ENCODE results near the gene RPS6KL1.

The RPS6KL1 gene

GRCh38 chr14:74912111-74912510 is 10.9 kb downstream of the RPS6KL1 start:
- TF ChIP-seq ZNF565 (CRISPR knock-in tag; conservative IDR thresholded peaks at IDR 0.05; ENCODE audit: low read depth) = no peak
- no peak for TF ChIP-seq POU6F1 (CRISPR knock-in tag; IDR thresholded peaks at IDR 0.05; ENCODE audit: borderline replicate concordance, low read depth)
- no peak for TF ChIP-seq PPARA (CRISPR knock-in tag; IDR thresholded peaks at IDR 0.05; ENCODE audit: borderline replicate concordance)
- no peak for TF ChIP-seq TSHZ2 (CRISPR knock-in tag; IDR thresholded peaks at IDR 0.05)
- TF ChIP-seq TCF4 (CRISPR knock-in tag; IDR thresholded peaks at IDR 0.05; ENCODE audit: borderline replicate concordance) = no peak
- TF ChIP-seq ARNTL (CRISPR knock-in tag; IDR thresholded peaks at IDR 0.05; ENCODE audit: borderline replicate concordance, low read depth) = no peak
- no peak for TF ChIP-seq SNAI2 (CRISPR knock-in tag; IDR thresholded peaks at IDR 0.05)
- no peak for TF ChIP-seq GLIS3 (CRISPR knock-in tag; IDR thresholded peaks at IDR 0.05)
- no peak for TF ChIP-seq ESRRG (CRISPR knock-in tag; IDR thresholded peaks at IDR 0.05)
- TF ChIP-seq ZFP3 (CRISPR knock-in tag; IDR thresholded peaks at IDR 0.05) = no peak
- no peak for TF ChIP-seq ZNF8 (CRISPR knock-in tag; IDR thresholded peaks at IDR 0.05)
- no peak for ATAC-seq

- ATAC-seq = no peak
- TF ChIP-seq OSR1 (CRISPR knock-in tag; IDR thresholded peaks at IDR 0.05) (no peak), SNAI2 (CRISPR knock-in tag; IDR thresholded peaks at IDR 0.05) (no peak), ZFP3 (CRISPR knock-in tag; IDR thresholded peaks at IDR 0.05) (no peak), ARNTL (CRISPR knock-in tag; IDR thresholded peaks at IDR 0.05; ENCODE audit: borderline replicate concordance, low read depth) (no peak), CSDC2 (CRISPR knock-in tag; IDR thresholded peaks at IDR 0.05) (no peak), POU6F1 (CRISPR knock-in tag; IDR thresholded peaks at IDR 0.05; ENCODE audit: borderline replicate concordance, low read depth) (no peak), PATZ1 (CRISPR knock-in tag; IDR thresholded peaks at IDR 0.05; ENCODE audit: borderline replicate concordance) (no peak), ZC3H10 (CRISPR knock-in tag; IDR thresholded peaks at IDR 0.05) (no peak)
These were observed 11.4 kb downstream of the RPS6KL1 start for GRCh38 chr14:74911704-74912103.

- no peak for TF ChIP-seq TSHZ2 (CRISPR knock-in tag; IDR thresholded peaks at IDR 0.05)
- no peak for TF ChIP-seq ZNF565 (CRISPR knock-in tag; conservative IDR thresholded peaks at IDR 0.05; ENCODE audit: low read depth)
- no peak for TF ChIP-seq ARNTL (CRISPR knock-in tag; IDR thresholded peaks at IDR 0.05; ENCODE audit: borderline replicate concordance, low read depth)
- TF ChIP-seq ESRRG (CRISPR knock-in tag; IDR thresholded peaks at IDR 0.05) = no peak
- TF ChIP-seq RARB (CRISPR knock-in tag; IDR thresholded peaks at IDR 0.05) = no peak
- TF ChIP-seq ZC3H10 (CRISPR knock-in tag; IDR thresholded peaks at IDR 0.05) = no peak
- TF ChIP-seq TCF4 (CRISPR knock-in tag; IDR thresholded peaks at IDR 0.05; ENCODE audit: borderline replicate concordance) = no peak
- no peak for TF ChIP-seq OSR1 (CRISPR knock-in tag; IDR thresholded peaks at IDR 0.05)
- no peak for TF ChIP-seq ISL1 (CRISPR knock-in tag; IDR thresholded peaks at IDR 0.05)
- ATAC-seq = no peak
These were observed 11.8 kb downstream of the RPS6KL1 start for GRCh38 chr14:74911221-74911620.

Measured in SK-N-SH treated with all-trans-retinoic acid at 6 μM for 48 hours (cell line).